NCI-H748 (cell line): ENCODE measurements around the gene CSGALNACT2.

ENCODE experiments used
- DNase-seq: peaks from one replicate; lab custom pipeline; 2025; ENCODE audit not compliant: unreplicated experiment; lab: John Stamatoyannopoulos, UW

CSGALNACT2 gene

GRCh38 chr10:43226851-43227845, 88.9 kb downstream of the CSGALNACT2 start:
- DNase-seq: no peak

- no peak for DNase-seq
Measured at GRCh38 chr10:43227911-43228782, 89.9 kb downstream of the CSGALNACT2 start.

GRCh38 chr10:43228783-43229207, 90.5 kb downstream of the CSGALNACT2 start:
- DNase-seq: no peak

GRCh38 chr10:43229208-43230061, 91.2 kb downstream of the CSGALNACT2 start:
- peak; percentile 32 for DNase-seq

GRCh38 chr10:43230101-43230908, 92.1 kb downstream of the CSGALNACT2 start:
- no peak for DNase-seq

GRCh38 chr10:43230909-43231522, 92.8 kb downstream of the CSGALNACT2 start:
- no peak for DNase-seq

GRCh38 chr10:43231523-43232078, 93.4 kb downstream of the CSGALNACT2 start:
- no peak for DNase-seq

- no peak for DNase-seq
Measured at GRCh38 chr10:43233601-43234430, 95.6 kb downstream of the CSGALNACT2 start.

- DNase-seq: no peak
Measured at GRCh38 chr10:43234471-43235041, 96.3 kb downstream of the CSGALNACT2 start.
